ENCODE data around the gene ARAP1.

- TF ChIP-seq CTCF (IDR thresholded peaks at IDR 0.05; ENCODE audit: low read depth, low read length) (no peak), POLR2A (IDR thresholded peaks at IDR 0.05; ENCODE audit: extremely low read depth, insufficient read length) (no peak), MYC (IDR thresholded peaks at IDR 0.05; ENCODE audit: low read depth, low read length) (no peak)
- TF ChIP-seq, protein P1, sequence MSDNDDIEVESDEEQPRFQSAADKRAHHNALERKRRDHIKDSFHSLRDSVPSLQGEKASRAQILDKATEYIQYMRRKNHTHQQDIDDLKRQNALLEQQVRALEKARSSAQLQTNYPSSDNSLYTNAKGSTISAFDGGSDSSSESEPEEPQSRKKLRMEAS (IDR thresholded peaks at IDR 0.05; ENCODE audit: low read depth, low read length), result no peak
Observed at GRCh38 chr11:72789493-72790131, 37.4 kb upstream of the ARAP1 start.
